WTC11 (cell line): Measurements from ENCODE around the gene ABCB1.

Experiments
- CREB1 ChIP-seq: sonication (generic); formaldehyde crosslinking; IDR thresholded peaks from 2 replicates; pipeline ENCODE4 v1.8.0; 2023; ENCODE audit warnings: mild to moderate bottlenecking, missing genetic modification reagents
- ETV6 ChIP-seq: sonication (generic); formaldehyde crosslinking; IDR thresholded peaks from 2 replicates; pipeline ENCODE4 v1.8.1; 2022; ENCODE audit warnings: mild to moderate bottlenecking, missing genetic modification reagents
- FOXP1 ChIP-seq: sonication (generic); formaldehyde crosslinking; IDR thresholded peaks from 2 replicates; pipeline ENCODE4 v1.8.0; 2022; ENCODE audit warnings: missing genetic modification reagents, mild to moderate bottlenecking, moderate library complexity, borderline replicate concordance
- SMAD3 ChIP-seq: sonication (generic); formaldehyde crosslinking; IDR thresholded peaks from 2 replicates; pipeline ENCODE4 v1.8.0; 2022; ENCODE audit warnings: missing genetic modification reagents, mild to moderate bottlenecking, borderline replicate concordance
- TF ChIP-seq, protein P1 (sequence below): sonication (generic); formaldehyde crosslinking; IDR thresholded peaks from 2 replicates; pipeline ENCODE4 v1.8.1; 2022; ENCODE audit warnings: low read depth, missing genetic modification reagents, borderline replicate concordance
- TF ChIP-seq, protein P2 (sequence below): sonication (generic); formaldehyde crosslinking; IDR thresholded peaks from 2 replicates; pipeline ENCODE4 v1.8.1; 2023; ENCODE audit warnings: mild to moderate bottlenecking, missing genetic modification reagents
- TF ChIP-seq, protein P3 (sequence below): sonication (generic); formaldehyde crosslinking; IDR thresholded peaks from 2 replicates; pipeline ENCODE4 v1.8.1; 2023; ENCODE audit warnings: mild to moderate bottlenecking, missing genetic modification reagents
- TF ChIP-seq, protein P4 (sequence below): fragments of 200-600 bp; IDR thresholded peaks from 2 replicates; pipeline ENCODE4 v1.8.0; 2022; ENCODE audit warnings: antibody characterized with exemption
- TF ChIP-seq, protein P5 (sequence below): sonication (generic); formaldehyde crosslinking; IDR thresholded peaks from 2 replicates; pipeline ENCODE4 v1.8.1; 2023; ENCODE audit warnings: mild to moderate bottlenecking, missing genetic modification reagents, moderate library complexity
- TF ChIP-seq, protein P6 (sequence below): sonication (generic); formaldehyde crosslinking; IDR thresholded peaks from 2 replicates; pipeline ENCODE4 v1.8.1; 2022; ENCODE audit warnings: missing genetic modification reagents, borderline replicate concordance
- TF ChIP-seq, protein P7 (sequence below): sonication (generic); formaldehyde crosslinking; IDR thresholded peaks from 2 replicates; pipeline ENCODE4 v1.8.1; 2022; ENCODE audit warnings: low read depth, mild to moderate bottlenecking, moderate library complexity, missing genetic modification reagents, borderline replicate concordance

DNA sequence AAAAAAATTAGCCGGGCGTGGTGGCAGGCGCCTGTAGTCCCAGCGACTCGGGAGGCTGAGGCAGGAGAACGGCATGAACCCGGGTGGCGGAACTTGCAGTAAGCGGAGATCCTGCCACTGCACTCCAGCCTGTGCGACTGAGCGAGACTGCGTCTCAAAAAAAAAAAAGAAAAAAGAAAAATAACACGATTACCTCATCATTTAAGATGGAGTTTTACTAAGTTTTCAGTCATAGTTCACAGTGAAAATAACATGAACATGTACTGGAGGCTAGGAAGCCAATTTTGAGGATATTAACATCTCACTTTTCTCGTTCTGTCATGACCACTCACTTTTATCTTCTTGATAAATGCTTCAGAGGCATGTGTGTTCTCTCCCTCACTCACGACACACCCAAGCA lies 24.4 kb upstream of the ABCB1 start:
- TF ChIP-seq, protein P1, sequence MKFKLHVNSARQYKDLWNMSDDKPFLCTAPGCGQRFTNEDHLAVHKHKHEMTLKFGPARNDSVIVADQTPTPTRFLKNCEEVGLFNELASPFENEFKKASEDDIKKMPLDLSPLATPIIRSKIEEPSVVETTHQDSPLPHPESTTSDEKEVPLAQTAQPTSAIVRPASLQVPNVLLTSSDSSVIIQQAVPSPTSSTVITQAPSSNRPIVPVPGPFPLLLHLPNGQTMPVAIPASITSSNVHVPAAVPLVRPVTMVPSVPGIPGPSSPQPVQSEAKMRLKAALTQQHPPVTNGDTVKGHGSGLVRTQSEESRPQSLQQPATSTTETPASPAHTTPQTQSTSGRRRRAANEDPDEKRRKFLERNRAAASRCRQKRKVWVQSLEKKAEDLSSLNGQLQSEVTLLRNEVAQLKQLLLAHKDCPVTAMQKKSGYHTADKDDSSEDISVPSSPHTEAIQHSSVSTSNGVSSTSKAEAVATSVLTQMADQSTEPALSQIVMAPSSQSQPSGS, result no peak
- TF ChIP-seq, protein P2, sequence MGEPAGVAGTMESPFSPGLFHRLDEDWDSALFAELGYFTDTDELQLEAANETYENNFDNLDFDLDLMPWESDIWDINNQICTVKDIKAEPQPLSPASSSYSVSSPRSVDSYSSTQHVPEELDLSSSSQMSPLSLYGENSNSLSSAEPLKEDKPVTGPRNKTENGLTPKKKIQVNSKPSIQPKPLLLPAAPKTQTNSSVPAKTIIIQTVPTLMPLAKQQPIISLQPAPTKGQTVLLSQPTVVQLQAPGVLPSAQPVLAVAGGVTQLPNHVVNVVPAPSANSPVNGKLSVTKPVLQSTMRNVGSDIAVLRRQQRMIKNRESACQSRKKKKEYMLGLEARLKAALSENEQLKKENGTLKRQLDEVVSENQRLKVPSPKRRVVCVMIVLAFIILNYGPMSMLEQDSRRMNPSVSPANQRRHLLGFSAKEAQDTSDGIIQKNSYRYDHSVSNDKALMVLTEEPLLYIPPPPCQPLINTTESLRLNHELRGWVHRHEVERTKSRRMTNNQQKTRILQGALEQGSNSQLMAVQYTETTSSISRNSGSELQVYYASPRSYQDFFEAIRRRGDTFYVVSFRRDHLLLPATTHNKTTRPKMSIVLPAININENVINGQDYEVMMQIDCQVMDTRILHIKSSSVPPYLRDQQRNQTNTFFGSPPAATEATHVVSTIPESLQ (CRISPR knock-in tag), result no peak
- TF ChIP-seq, protein P3, sequence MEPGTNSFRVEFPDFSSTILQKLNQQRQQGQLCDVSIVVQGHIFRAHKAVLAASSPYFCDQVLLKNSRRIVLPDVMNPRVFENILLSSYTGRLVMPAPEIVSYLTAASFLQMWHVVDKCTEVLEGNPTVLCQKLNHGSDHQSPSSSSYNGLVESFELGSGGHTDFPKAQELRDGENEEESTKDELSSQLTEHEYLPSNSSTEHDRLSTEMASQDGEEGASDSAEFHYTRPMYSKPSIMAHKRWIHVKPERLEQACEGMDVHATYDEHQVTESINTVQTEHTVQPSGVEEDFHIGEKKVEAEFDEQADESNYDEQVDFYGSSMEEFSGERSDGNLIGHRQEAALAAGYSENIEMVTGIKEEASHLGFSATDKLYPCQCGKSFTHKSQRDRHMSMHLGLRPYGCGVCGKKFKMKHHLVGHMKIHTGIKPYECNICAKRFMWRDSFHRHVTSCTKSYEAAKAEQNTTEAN (CRISPR knock-in tag), result no peak
- TF ChIP-seq, protein P4, sequence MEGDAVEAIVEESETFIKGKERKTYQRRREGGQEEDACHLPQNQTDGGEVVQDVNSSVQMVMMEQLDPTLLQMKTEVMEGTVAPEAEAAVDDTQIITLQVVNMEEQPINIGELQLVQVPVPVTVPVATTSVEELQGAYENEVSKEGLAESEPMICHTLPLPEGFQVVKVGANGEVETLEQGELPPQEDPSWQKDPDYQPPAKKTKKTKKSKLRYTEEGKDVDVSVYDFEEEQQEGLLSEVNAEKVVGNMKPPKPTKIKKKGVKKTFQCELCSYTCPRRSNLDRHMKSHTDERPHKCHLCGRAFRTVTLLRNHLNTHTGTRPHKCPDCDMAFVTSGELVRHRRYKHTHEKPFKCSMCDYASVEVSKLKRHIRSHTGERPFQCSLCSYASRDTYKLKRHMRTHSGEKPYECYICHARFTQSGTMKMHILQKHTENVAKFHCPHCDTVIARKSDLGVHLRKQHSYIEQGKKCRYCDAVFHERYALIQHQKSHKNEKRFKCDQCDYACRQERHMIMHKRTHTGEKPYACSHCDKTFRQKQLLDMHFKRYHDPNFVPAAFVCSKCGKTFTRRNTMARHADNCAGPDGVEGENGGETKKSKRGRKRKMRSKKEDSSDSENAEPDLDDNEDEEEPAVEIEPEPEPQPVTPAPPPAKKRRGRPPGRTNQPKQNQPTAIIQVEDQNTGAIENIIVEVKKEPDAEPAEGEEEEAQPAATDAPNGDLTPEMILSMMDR, result no peak
- TF ChIP-seq ETV6 (CRISPR knock-in tag) (no peak), CREB1 (CRISPR knock-in tag) (no peak), SMAD3 (CRISPR knock-in tag) (no peak), FOXP1 (CRISPR knock-in tag) (no peak)
- TF ChIP-seq, protein P5, sequence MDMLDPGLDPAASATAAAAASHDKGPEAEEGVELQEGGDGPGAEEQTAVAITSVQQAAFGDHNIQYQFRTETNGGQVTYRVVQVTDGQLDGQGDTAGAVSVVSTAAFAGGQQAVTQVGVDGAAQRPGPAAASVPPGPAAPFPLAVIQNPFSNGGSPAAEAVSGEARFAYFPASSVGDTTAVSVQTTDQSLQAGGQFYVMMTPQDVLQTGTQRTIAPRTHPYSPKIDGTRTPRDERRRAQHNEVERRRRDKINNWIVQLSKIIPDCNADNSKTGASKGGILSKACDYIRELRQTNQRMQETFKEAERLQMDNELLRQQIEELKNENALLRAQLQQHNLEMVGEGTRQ (CRISPR knock-in tag), result no peak
- TF ChIP-seq, protein P6, sequence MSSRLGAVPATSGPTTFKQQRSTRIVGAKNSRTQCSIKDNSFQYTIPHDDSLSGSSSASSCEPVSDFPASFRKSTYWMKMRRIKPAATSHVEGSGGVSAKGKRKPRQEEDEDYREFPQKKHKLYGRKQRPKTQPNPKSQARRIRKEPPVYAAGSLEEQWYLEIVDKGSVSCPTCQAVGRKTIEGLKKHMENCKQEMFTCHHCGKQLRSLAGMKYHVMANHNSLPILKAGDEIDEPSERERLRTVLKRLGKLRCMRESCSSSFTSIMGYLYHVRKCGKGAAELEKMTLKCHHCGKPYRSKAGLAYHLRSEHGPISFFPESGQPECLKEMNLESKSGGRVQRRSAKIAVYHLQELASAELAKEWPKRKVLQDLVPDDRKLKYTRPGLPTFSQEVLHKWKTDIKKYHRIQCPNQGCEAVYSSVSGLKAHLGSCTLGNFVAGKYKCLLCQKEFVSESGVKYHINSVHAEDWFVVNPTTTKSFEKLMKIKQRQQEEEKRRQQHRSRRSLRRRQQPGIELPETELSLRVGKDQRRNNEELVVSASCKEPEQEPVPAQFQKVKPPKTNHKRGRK (CRISPR knock-in tag), result no peak
- TF ChIP-seq, protein P7, sequence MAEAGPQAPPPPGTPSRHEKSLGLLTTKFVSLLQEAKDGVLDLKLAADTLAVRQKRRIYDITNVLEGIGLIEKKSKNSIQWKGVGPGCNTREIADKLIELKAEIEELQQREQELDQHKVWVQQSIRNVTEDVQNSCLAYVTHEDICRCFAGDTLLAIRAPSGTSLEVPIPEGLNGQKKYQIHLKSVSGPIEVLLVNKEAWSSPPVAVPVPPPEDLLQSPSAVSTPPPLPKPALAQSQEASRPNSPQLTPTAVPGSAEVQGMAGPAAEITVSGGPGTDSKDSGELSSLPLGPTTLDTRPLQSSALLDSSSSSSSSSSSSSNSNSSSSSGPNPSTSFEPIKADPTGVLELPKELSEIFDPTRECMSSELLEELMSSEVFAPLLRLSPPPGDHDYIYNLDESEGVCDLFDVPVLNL (CRISPR knock-in tag), result no peak
